ENCODE data around the gene EFNA5.

The EFNA5 gene

GRCh38 chr5:107516452-107517184 is 154.1 kb downstream of the EFNA5 start:
- no peak overlapping the region for H3K4me3 ChIP-seq (ENCODE audit: low read depth, low read length)
- no peak for DNase-seq (ENCODE audit: low read depth)
- TF ChIP-seq CTCF (IDR thresholded peaks at IDR 0.05; ENCODE audit: low read depth, low read length) (no peak), MYC (IDR thresholded peaks at IDR 0.05; ENCODE audit: low read depth, low read length) (no peak), MAX (IDR thresholded peaks at IDR 0.05; ENCODE audit: low read depth, low read length) (no peak), POLR2A (IDR thresholded peaks at IDR 0.05; ENCODE audit: extremely low read depth, insufficient read length) (no peak)

GRCh38 chr5:107515521-107516080 is 155.1 kb downstream of the EFNA5 start:
- DNase-seq (ENCODE audit: low read depth): no peak
- no peak overlapping the region for H3K4me3 ChIP-seq (ENCODE audit: low read depth, low read length)
- no peak for TF ChIP-seq POLR2A (IDR thresholded peaks at IDR 0.05; ENCODE audit: extremely low read depth, insufficient read length)
- no peak for TF ChIP-seq CTCF (IDR thresholded peaks at IDR 0.05; ENCODE audit: low read depth, low read length)
- TF ChIP-seq MAX (IDR thresholded peaks at IDR 0.05; ENCODE audit: low read depth, low read length): no peak

GRCh38 chr5:107514305-107514704 is 156.4 kb downstream of the EFNA5 start:
- H3K4me3 ChIP-seq (ENCODE audit: low read depth, low read length): no peak overlapping the region
- TF ChIP-seq MAX (IDR thresholded peaks at IDR 0.05; ENCODE audit: low read depth, low read length): no peak
- no peak for DNase-seq (ENCODE audit: low read depth)

- no peak for TF ChIP-seq MAX (IDR thresholded peaks at IDR 0.05; ENCODE audit: low read depth, low read length)
- TF ChIP-seq POLR2A (IDR thresholded peaks at IDR 0.05; ENCODE audit: extremely low read depth, insufficient read length): no peak
- no peak for TF ChIP-seq MYC (IDR thresholded peaks at IDR 0.05; ENCODE audit: low read depth, low read length)
- TF ChIP-seq CTCF (IDR thresholded peaks at IDR 0.05; ENCODE audit: low read depth, low read length): no peak
- H3K4me3 ChIP-seq (ENCODE audit: low read depth, low read length): no peak overlapping the region
Measured at GRCh38 chr5:107513337-107514085, 157.2 kb downstream of the EFNA5 start.

GRCh38 chr5:107512029-107512428 is 158.7 kb downstream of the EFNA5 start:
- H3K4me3 ChIP-seq (ENCODE audit: low read depth, low read length): no peak overlapping the region
- no peak for DNase-seq (ENCODE audit: low read depth)
- TF ChIP-seq POLR2A (IDR thresholded peaks at IDR 0.05; ENCODE audit: extremely low read depth, insufficient read length) (no peak), MYC (IDR thresholded peaks at IDR 0.05; ENCODE audit: low read depth, low read length) (no peak), MAX (IDR thresholded peaks at IDR 0.05; ENCODE audit: low read depth, low read length) (no peak), CTCF (IDR thresholded peaks at IDR 0.05; ENCODE audit: low read depth, low read length) (no peak)

More at GRCh38 chr5:107513337-107514085, 157.2 kb downstream of the EFNA5 start:
- DNase-seq (ENCODE audit: low read depth): no peak

- H3K4me3 ChIP-seq (ENCODE audit: low read depth, low read length): no peak overlapping the region
- DNase-seq (ENCODE audit: low read depth): no peak
- no peak for TF ChIP-seq POLR2A (IDR thresholded peaks at IDR 0.05; ENCODE audit: extremely low read depth, insufficient read length)
- no peak for TF ChIP-seq CTCF (IDR thresholded peaks at IDR 0.05; ENCODE audit: low read depth, low read length)
- no peak for TF ChIP-seq MAX (IDR thresholded peaks at IDR 0.05; ENCODE audit: low read depth, low read length)
- TF ChIP-seq MYC (IDR thresholded peaks at IDR 0.05; ENCODE audit: low read depth, low read length): no peak
Measured at GRCh38 chr5:107510125-107510524, 160.6 kb downstream of the EFNA5 start.

Data from NB4 (cell line).